Measurements from ENCODE around the gene PIP.

- no peak for TF ChIP-seq CTCF (IDR thresholded peaks at IDR 0.05)
- no peak for TF ChIP-seq POLR2A (IDR thresholded peaks at IDR 0.05)
Measured at GRCh38 chr7:143172354-143172753, 40.5 kb downstream of the PIP start.
